NT2/D1 (cell line): ENCODE results near the gene KNL1.

Experiments
- YY1 ChIP-seq: IDR thresholded peaks from 2 replicates; pipeline ENCODE4 v1.6.1; 2011; ENCODE audit not compliant: insufficient read length, insufficient read depth
- ZNF274 ChIP-seq: IDR thresholded peaks from 2 replicates; pipeline ENCODE4 v1.6.1; 2011; ENCODE audit warnings: mild to moderate bottlenecking, low read depth, low read length

- TF ChIP-seq YY1 (no peak), ZNF274 (no peak)
Observed at GRCh38 chr15:40550341-40551037, 43.6 kb upstream of the KNL1 start.
